KMS-11 (cell line): ENCODE data around the gene LGSN.
"Not testable (repeated sequence)": the region's sequence is repeated elsewhere in the genome, so short reads cannot be mapped to it uniquely, and the experiment has no call there.

Source experiments
- H2AFZ ChIP-seq: fragments of 200-600 bp; sonication (generic); 2 replicates; pipeline ENCODE4 v1.6.1; 2016; ENCODE audit warnings: antibody characterized with exemption, mixed run types, low read depth
- H3K27ac ChIP-seq: fragments of 200-600 bp; sonication (generic); 2 replicates; pipeline ENCODE4 v1.6.1; 2016; ENCODE audit warnings: mild to moderate bottlenecking, mixed run types
- H3K27me3 ChIP-seq: fragments of 200-600 bp; sonication (generic); 2 replicates; pipeline ENCODE4 v1.6.1; 2017; ENCODE audit warnings: mild to moderate bottlenecking, low read depth, mixed run types, moderate library complexity; ENCODE audit not compliant: insufficient read depth
- H3K36me3 ChIP-seq: fragments of 200-600 bp; sonication (generic); 2 replicates; pipeline ENCODE4 v1.6.1; 2017; ENCODE audit warnings: mild to moderate bottlenecking, mixed run types; ENCODE audit not compliant: insufficient read depth
- H3K4me1 ChIP-seq: fragments of 200-600 bp; sonication (generic); 2 replicates; pipeline ENCODE4 v1.6.1; 2016; ENCODE audit warnings: mild to moderate bottlenecking, low read depth, mixed run types; ENCODE audit not compliant: poor library complexity, severe bottlenecking
- H3K4me2 ChIP-seq: fragments of 200-600 bp; sonication (generic); 2 replicates; pipeline ENCODE4 v1.7.0; 2016; ENCODE audit warnings: mild to moderate bottlenecking, mixed run types
- H3K4me3 ChIP-seq: fragments of 200-600 bp; sonication (generic); IDR thresholded peaks from 2 replicates; pipeline ENCODE4 v1.6.1; 2017; ENCODE audit warnings: low read depth, low read length, mixed read lengths; ENCODE audit not compliant: insufficient read depth
- H3K79me2 ChIP-seq: fragments of 200-600 bp; sonication (generic); 2 replicates; pipeline ENCODE4 v1.6.1; 2016; ENCODE audit warnings: low read depth, mixed run types; ENCODE audit not compliant: insufficient read depth
- H3K9ac ChIP-seq: fragments of 200-600 bp; sonication (generic); 2 replicates; pipeline ENCODE4 v1.6.1; 2016; ENCODE audit warnings: mild to moderate bottlenecking, mixed run types
- H4K20me1 ChIP-seq: fragments of 200-600 bp; sonication (generic); 2 replicates; pipeline ENCODE4 v1.6.1; 2016; ENCODE audit warnings: mild to moderate bottlenecking, mixed run types; ENCODE audit not compliant: insufficient read depth
- CTCF ChIP-seq: fragments of 200-600 bp; sonication (generic); conservative IDR thresholded peaks from 2 replicates; pipeline ENCODE4 v1.6.1; 2017; ENCODE audit warnings: low read depth, mild to moderate bottlenecking, antibody characterized with exemption, low read length, moderate library complexity, mixed read lengths

LGSN gene

GRCh38 chr6:63333440-63333839 is 13.7 kb upstream of the LGSN start:
- Histone ChIP-seq H3K4me2 (no peak overlapping the region), H3K36me3 (no peaks in the 10 kb centered on the region), H4K20me1 (no peaks in the 10 kb centered on the region), H3K9ac (no peak overlapping the region), H3K27me3 (no peaks in the 10 kb centered on the region), H3K27ac (no peak overlapping the region), H2AFZ (no peak overlapping the region), H3K4me1 (no peaks in the 10 kb centered on the region), H3K79me2 (no peaks in the 10 kb centered on the region), H3K4me3 (no peak overlapping the region)
- no peak for TF ChIP-seq CTCF

GRCh38 chr6:63326630-63327029 is 6.8 kb upstream of the LGSN start:
- not testable (repeated sequence) for H3K4me3 ChIP-seq, H3K4me1 ChIP-seq, H3K9ac ChIP-seq, H3K79me2 ChIP-seq, H3K36me3 ChIP-seq, H3K27ac ChIP-seq, H3K27me3 ChIP-seq, H3K4me2 ChIP-seq, H2AFZ ChIP-seq, H4K20me1 ChIP-seq

- H3K36me3 ChIP-seq: no peaks in the 10 kb centered on the region
- no peak overlapping the region for H3K27ac ChIP-seq
- H3K79me2 ChIP-seq: no peaks in the 10 kb centered on the region
- H2AFZ ChIP-seq: no peak overlapping the region
- TF ChIP-seq CTCF: no peak
- no peaks in the 10 kb centered on the region for H4K20me1 ChIP-seq
- no peaks in the 10 kb centered on the region for H3K4me1 ChIP-seq
- no peak overlapping the region for H3K9ac ChIP-seq
- H3K4me2 ChIP-seq: no peak overlapping the region
- H3K27me3 ChIP-seq: no peaks in the 10 kb centered on the region
- H3K4me3 ChIP-seq: no peak overlapping the region
Observed at GRCh38 chr6:63322981-63323380, 3.2 kb upstream of the LGSN start.

GRCh38 chr6:63321821-63322220 is 2.0 kb upstream of the LGSN start:
- Histone ChIP-seq H3K79me2 (no peaks in the 10 kb centered on the region), H3K4me2 (no peak overlapping the region), H4K20me1 (no peaks in the 10 kb centered on the region), H3K4me3 (no peak overlapping the region), H3K27ac (no peak overlapping the region), H3K36me3 (no peaks in the 10 kb centered on the region), H3K4me1 (no peaks in the 10 kb centered on the region), H3K27me3 (no peaks in the 10 kb centered on the region), H3K9ac (no peak overlapping the region), H2AFZ (no peak overlapping the region)
- no peak for TF ChIP-seq CTCF

- no peaks in the 10 kb centered on the region for H3K4me1 ChIP-seq
- no peaks in the 10 kb centered on the region for H3K79me2 ChIP-seq
- no peak overlapping the region for H3K4me3 ChIP-seq
- TF ChIP-seq CTCF: no peak
- no peaks in the 10 kb centered on the region for H3K27me3 ChIP-seq
- no peak overlapping the region for H3K27ac ChIP-seq
- H4K20me1 ChIP-seq: no peaks in the 10 kb centered on the region
- no peak overlapping the region for H3K9ac ChIP-seq
- H2AFZ ChIP-seq: no peak overlapping the region
- H3K36me3 ChIP-seq: no peaks in the 10 kb centered on the region
- no peak overlapping the region for H3K4me2 ChIP-seq
Observed at GRCh38 chr6:63317641-63318040, 2.1 kb downstream of the LGSN start.
